NCI-H345 treated with DMSO at 0.1 percent for 48 hours (cell line): ENCODE results near the gene ITGB4.

ENCODE experiments used
- DNase-seq: peaks from one replicate; lab custom pipeline; 2025; ENCODE audit not compliant: unreplicated experiment; lab: John Stamatoyannopoulos, UW

The ITGB4 gene

GRCh38 chr17:75785016-75785890 is 64.0 kb downstream of the ITGB4 start:
- peak; percentile 73 for DNase-seq

GRCh38 chr17:75791254-75791653 is 70.0 kb downstream of the ITGB4 start:
- no peak for DNase-seq

DNA sequence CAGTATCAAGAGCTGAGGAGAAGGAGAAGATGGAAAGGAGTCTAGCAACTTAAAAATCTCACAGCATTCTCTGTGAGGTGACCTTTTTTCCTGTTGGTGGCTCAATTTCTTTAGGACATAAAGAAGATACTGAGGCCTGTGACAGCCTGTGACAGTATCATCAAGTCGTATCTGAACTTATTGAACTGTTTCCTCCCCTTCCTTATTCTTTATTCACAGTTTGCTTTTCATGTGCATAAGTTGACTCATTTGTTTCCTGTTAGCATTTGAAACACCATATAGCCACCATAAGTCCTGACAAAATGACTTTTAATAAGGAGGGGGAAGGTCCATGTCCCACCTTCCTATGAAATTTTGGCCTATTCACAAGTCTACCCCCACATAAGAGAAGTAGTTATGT is 72.2 kb downstream of the ITGB4 start:
- DNase-seq, result no peak

DNA sequence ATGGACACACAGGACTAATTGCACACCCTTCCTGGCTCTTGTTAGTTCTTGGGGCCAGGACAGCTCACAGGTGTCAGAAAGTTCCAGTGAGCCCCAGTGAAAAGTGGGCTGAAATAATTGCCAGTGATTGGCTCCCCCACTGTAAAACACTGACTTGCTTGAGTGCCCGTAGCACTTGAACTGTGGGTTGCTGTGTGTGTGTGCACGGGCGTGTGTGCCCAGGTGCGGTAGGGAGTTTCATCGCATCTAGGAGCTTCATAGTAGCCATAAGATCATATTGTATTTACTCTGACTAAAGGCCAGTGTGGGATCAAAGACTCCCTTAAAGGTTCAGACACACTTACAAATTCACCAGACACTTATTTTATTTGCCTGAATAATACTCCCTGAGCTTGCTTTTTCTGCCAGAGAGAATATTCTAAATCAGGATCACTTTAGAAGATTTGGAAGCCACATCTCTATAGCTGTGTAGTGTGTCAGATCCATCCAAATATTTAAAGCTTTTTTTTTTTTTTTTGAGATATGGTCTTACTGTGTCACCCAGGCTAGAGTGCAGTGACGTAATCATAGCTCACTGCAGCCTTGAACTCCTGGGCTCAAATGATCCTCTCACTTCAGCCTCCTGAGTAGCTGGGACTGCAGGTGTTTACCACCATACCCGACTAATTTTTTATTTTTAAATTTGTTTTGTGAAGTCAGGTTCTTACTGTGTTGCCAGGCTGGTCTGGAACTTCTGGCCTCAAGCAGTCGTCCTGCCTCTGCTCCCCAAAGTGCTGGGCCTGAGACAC is 74.8 kb downstream of the ITGB4 start:
- DNase-seq, result no peak

DNA sequence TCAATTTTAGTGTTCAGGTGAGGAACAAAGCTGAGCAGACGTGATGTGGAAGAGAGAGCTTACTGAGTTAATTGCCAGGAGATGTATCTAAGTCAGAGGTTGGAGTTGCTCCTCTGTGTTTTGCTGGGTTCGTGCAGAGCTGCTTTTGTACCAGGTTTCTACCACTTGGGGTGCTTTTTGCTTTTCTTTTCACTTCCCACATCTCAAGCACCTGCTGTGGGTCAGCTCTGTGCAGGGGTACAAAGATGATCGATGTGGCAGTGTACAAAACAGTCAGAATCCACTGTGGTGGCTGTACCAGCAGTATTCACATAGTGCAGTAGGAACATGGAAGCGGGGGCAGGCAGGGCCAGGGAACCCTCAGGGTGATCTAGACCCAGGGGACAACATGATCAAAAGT is 78.1 kb downstream of the ITGB4 start:
- no peak for DNase-seq

DNA sequence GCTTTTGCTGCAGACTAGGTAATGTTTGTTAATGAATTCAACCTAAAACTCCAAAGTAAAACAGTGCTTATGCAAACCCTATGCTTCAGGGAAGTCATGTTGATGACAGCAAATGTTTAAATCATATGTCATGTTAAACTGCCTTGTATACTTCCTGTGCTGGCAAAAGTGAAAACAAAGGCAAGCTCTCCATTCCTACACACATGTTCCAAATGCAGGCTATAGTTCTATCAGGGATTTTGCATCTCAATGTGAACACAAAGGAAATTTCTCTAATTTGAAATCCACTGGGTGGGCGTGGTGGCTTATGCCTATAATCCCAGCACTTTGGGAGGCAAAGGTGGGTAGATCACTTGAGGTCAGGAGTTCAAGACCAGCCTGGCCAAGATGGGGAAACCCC is 82.6 kb downstream of the ITGB4 start:
- DNase-seq, result no peak

DNA sequence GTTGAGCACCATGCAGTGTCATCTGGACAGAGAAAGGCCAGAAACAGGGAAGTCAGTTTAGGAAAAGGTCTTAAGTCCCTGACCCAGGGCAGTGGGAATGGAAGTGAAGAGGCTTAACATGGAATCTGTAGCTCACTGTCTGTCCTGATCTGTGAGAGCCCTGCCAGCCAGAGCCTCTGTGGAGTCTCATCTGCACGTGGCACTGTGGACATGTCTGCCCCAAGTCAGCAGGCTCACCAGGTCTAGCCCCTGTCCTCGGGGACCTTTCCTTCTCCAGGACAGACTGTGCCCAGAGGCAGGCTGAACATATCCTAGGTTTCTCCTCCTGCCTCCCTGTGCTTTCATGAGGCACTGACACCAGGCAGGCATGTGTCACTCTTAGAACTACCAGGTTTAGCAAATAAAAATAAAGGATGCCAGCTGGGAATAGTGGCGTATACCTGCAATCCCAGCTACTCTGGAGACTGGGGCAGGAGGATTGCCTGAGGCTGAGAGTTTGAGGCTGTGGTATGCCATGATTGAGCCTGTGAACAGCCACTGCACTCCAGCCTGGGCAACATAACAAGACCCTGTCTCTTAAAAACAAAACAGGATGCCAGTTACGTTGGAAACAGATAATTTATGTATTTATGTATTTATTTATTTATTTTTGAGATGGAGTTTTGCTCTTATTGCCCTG is 85.7 kb downstream of the ITGB4 start:
- DNase-seq, result no peak
